Endodermal cell (in vitro differentiated cells): Measurements from ENCODE around the gene SERTM2. TPM values are rescaled to one million over a fixed set of nuclear protein-coding genes. Genes with fewer than 3 reads are reported as not detected.

Experiments
- DNase-seq: peaks from one replicate; pipeline ENCODE4 v3.0.0-alpha.2; 2017
- H3K27ac ChIP-seq: 2 replicates; pipeline ENCODE4 v1.5.1; 2013; ENCODE audit warnings: mild to moderate bottlenecking, low read depth, low read length, moderate library complexity
- H3K27me3 ChIP-seq: 2 replicates; pipeline ENCODE4 v1.6.1; 2013; ENCODE audit warnings: mild to moderate bottlenecking, low read length, moderate library complexity; ENCODE audit not compliant: insufficient read depth, control insufficient read depth, poor library complexity, severe bottlenecking
- H3K36me3 ChIP-seq: 2 replicates; pipeline ENCODE4 v1.7.0; 2013; ENCODE audit warnings: mild to moderate bottlenecking, low read length, moderate library complexity; ENCODE audit not compliant: control insufficient read depth, insufficient read depth
- H3K4me1 ChIP-seq: one replicate; pipeline ENCODE4 v1.7.0; 2013; ENCODE audit warnings: low read length; ENCODE audit not compliant: control insufficient read depth, insufficient read depth
- H3K4me3 ChIP-seq: 2 replicates; pipeline ENCODE4 v1.5.1; 2013; ENCODE audit warnings: mild to moderate bottlenecking, low read length, moderate library complexity
- H3K9ac ChIP-seq: 2 replicates; pipeline ENCODE4 v1.6.1; 2013; ENCODE audit warnings: mild to moderate bottlenecking, low read length, moderate library complexity; ENCODE audit not compliant: poor library complexity, severe bottlenecking; ENCODE audit errors: extremely low read depth
- H3K9me3 ChIP-seq: 2 replicates; pipeline ENCODE4 v1.6.1; 2013; ENCODE audit warnings: mild to moderate bottlenecking, low read length, moderate library complexity; ENCODE audit not compliant: control insufficient read depth
- H3K27ac Mint-ChIP-seq: 2 replicates; pipeline ENCODE4 v1.8.0; 2020; ENCODE audit warnings: mixed read lengths
- H3K27me3 Mint-ChIP-seq: 2 replicates; pipeline ENCODE4 v1.8.0; 2021; ENCODE audit warnings: mild to moderate bottlenecking, mixed read lengths; ENCODE audit not compliant: insufficient read depth
- H3K36me3 Mint-ChIP-seq: 2 replicates; pipeline ENCODE4 v1.8.0; 2020; ENCODE audit warnings: low read depth, mixed read lengths
- H3K4me1 Mint-ChIP-seq: 2 replicates; pipeline ENCODE4 v1.8.0; 2020; ENCODE audit warnings: mixed read lengths
- H3K4me3 Mint-ChIP-seq: 2 replicates; pipeline ENCODE4 v1.8.0; 2020; ENCODE audit warnings: mild to moderate bottlenecking, moderate library complexity, mixed read lengths
- H3K9me3 Mint-ChIP-seq: 2 replicates; pipeline ENCODE4 v1.8.0; 2020; ENCODE audit warnings: mild to moderate bottlenecking, mixed read lengths
- WGBS, 2 experiments: methylation state at CpG; one replicate each; pipeline versions ENCODE4 v1.1.5 to v1.1.7; 2013; ENCODE audit warnings: missing lambda C conversion rate in 2 of 2, mixed read lengths in 1 of 2; ENCODE audit not compliant: insufficient coverage in 1 of 2, insufficient read length in 1 of 2; 5-methylcytosine and 5-hydroxymethylcytosine counted together
- total RNA-seq, 2 donors: library from RNA; stranded (reverse); fragmentation: NEBNext Ultra II Directional in 1 of 2; extraction: Animal tissue kit (Norgen Biotek cat#: 25700) in 1 of 2; gene quantifications; 2 replicates in 1 of 2; 3 replicates in 1 of 2; pipeline ENCODE4 v1.2.1, GENCODE V29; 2021
- TF ChIP-seq, protein P1 (sequence below): fragments of 200-600 bp; sonication (generic); conservative IDR thresholded peaks from 2 replicates; pipeline ENCODE4 v1.5.0; 2021; ENCODE audit warnings: antibody characterized with exemption, mild to moderate bottlenecking

The SERTM2 gene
- total RNA-seq, 2 donors from 2014 or later, result 0.40 TPM; not detected in 1

GRCh38 chrX:111567542-111568255 is 56.3 kb downstream of the SERTM2 start:
- no peak overlapping the region for H3K9ac ChIP-seq
- no peak overlapping the region for H3K4me3 Mint-ChIP-seq
- no peaks in the 10 kb centered on the region for H3K27me3 Mint-ChIP-seq
- WGBS, 2 experiments, result 91% methylated on average over 5 of the region's 6 CpGs; no CpG with 5 or more reads in 1 of the 2 experiments
- H3K27ac Mint-ChIP-seq, result no peak overlapping the region
- TF ChIP-seq, protein P1, sequence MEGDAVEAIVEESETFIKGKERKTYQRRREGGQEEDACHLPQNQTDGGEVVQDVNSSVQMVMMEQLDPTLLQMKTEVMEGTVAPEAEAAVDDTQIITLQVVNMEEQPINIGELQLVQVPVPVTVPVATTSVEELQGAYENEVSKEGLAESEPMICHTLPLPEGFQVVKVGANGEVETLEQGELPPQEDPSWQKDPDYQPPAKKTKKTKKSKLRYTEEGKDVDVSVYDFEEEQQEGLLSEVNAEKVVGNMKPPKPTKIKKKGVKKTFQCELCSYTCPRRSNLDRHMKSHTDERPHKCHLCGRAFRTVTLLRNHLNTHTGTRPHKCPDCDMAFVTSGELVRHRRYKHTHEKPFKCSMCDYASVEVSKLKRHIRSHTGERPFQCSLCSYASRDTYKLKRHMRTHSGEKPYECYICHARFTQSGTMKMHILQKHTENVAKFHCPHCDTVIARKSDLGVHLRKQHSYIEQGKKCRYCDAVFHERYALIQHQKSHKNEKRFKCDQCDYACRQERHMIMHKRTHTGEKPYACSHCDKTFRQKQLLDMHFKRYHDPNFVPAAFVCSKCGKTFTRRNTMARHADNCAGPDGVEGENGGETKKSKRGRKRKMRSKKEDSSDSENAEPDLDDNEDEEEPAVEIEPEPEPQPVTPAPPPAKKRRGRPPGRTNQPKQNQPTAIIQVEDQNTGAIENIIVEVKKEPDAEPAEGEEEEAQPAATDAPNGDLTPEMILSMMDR, result no peak
- DNase-seq, result no peak
- no peaks in the 10 kb centered on the region for H3K36me3 Mint-ChIP-seq
- no peaks in the 10 kb centered on the region for H3K36me3 ChIP-seq
- peaks cover 3% of the 10 kb centered on the region for H3K9me3 Mint-ChIP-seq
- H3K4me1 Mint-ChIP-seq, result peaks cover 4% of the 10 kb centered on the region
- no peak overlapping the region for H3K4me3 ChIP-seq
- H3K27me3 ChIP-seq, result no peaks in the 10 kb centered on the region
- no peak overlapping the region for H3K27ac ChIP-seq
- H3K4me1 ChIP-seq, result no peaks in the 10 kb centered on the region
- no peaks in the 10 kb centered on the region for H3K9me3 ChIP-seq

- Histone ChIP-seq H3K4me1 (no peaks in the 10 kb centered on the region), H3K9me3 (no peaks in the 10 kb centered on the region), H3K9ac (no peak overlapping the region), H3K27me3 (no peaks in the 10 kb centered on the region), H3K4me3 (no peak overlapping the region), H3K36me3 (no peaks in the 10 kb centered on the region), H3K27ac (no peak overlapping the region)
- Mint-ChIP-seq H3K9me3 (peaks cover 7% of the 10 kb centered on the region), H3K27ac (no peak overlapping the region), H3K36me3 (no peaks in the 10 kb centered on the region), H3K4me1 (peaks cover 4% of the 10 kb centered on the region), H3K4me3 (no peak overlapping the region), H3K27me3 (no peaks in the 10 kb centered on the region)
- TF ChIP-seq, protein P1, result peak; percentile 90
- peak; percentile 80 for DNase-seq
- WGBS, 2 experiments, result 72 to 100% methylated on average over 2 to 4 of the region's 4 CpGs
Measured at GRCh38 chrX:111568354-111568753, 56.9 kb downstream of the SERTM2 start.

DNA sequence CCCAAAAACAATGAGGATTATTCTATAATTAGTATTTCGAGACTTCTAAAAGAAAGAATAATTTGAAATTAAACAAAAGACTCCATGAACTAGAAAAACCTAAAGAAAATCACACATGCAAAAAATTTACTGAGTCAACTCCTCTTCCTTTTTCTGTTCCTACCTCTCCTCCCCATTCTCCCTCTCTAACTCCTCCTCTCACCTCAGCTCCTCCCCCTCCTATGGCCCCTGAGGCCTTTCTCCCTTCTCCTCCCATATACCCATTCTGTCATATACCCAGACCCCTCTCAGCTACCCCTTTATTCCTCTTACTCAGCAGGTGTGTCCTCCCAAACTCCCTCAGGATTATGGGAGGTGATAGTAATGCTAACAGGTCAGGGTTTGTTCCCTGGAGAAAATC is 57.4 kb downstream of the SERTM2 start:
- Histone ChIP-seq H3K27me3 (no peaks in the 10 kb centered on the region), H3K9ac (no peak overlapping the region), H3K27ac (no peak overlapping the region), H3K9me3 (no peaks in the 10 kb centered on the region), H3K36me3 (no peaks in the 10 kb centered on the region), H3K4me3 (no peak overlapping the region), H3K4me1 (no peaks in the 10 kb centered on the region)
- no CpG with 5 or more reads among the region's 1 CpG for WGBS, 2 experiments
- Mint-ChIP-seq H3K36me3 (no peaks in the 10 kb centered on the region), H3K9me3 (peaks cover 8% of the 10 kb centered on the region), H3K27ac (no peak overlapping the region), H3K27me3 (no peaks in the 10 kb centered on the region), H3K4me1 (peaks cover 4% of the 10 kb centered on the region), H3K4me3 (no peak overlapping the region)
- TF ChIP-seq, protein P1, result no peak
- DNase-seq, result no peak

Other genes with a start within 250 kb of the SERTM2 start
- gene CAPN6, start 241.2 kb upstream of the SERTM2 start, total RNA-seq, result 1 to 10 TPM in 1 of 2 donors, under 1 TPM in 1; 0.58 to 1.8 TPM
- 1 to 10 TPM in 1 of 2 donors, under 1 TPM in 1; 0.66 to 1.1 TPM for gene DCX, start 99.5 kb upstream of the SERTM2 start, total RNA-seq
- gene ALG13, start 169.5 kb downstream of the SERTM2 start, total RNA-seq, result 10 to 100 TPM; 38.6 to 77.2 TPM